K562 (cell line): ENCODE data around the gene IQUB. TPM values are rescaled to one million over a fixed set of nuclear protein-coding genes. Genes with fewer than 3 reads are reported as not detected.

Source experiments
- BCLAF1 ChIP-seq, 2 experiments: fragments of 450-650 bp in 1 of 2; IDR thresholded peaks; 2 replicates each; pipeline ENCODE4 v1.6.1; 2011 to 2017; ENCODE audit warnings: low read depth in 2 of 2, antibody characterized with exemption in 1 of 2, borderline replicate concordance in 1 of 2, low read length in 1 of 2, mild to moderate bottlenecking in 1 of 2, mixed read lengths in 1 of 2; ENCODE audit not compliant: control insufficient read depth in 1 of 2
- CEBPB ChIP-seq: fragments of 450-650 bp; IDR thresholded peaks from 2 replicates; pipeline ENCODE4 v1.6.1; 2016; ENCODE audit warnings: missing genetic modification characterization, missing compliant biosample characterization
- CHD4 ChIP-seq: fragments of 200-600 bp; sonication (generic); IDR thresholded peaks from 3 replicates; pipeline ENCODE4 v1.6.1; 2012; ENCODE audit warnings: low read depth, mild to moderate bottlenecking, mixed read lengths, low read length, inconsistent platforms; ENCODE audit not compliant: insufficient read depth, insufficient replicate concordance, poor library complexity, severe bottlenecking
- ETV1 ChIP-seq: fragments of 450-650 bp; conservative IDR thresholded peaks from 2 replicates; pipeline ENCODE4 v1.6.1; 2016; ENCODE audit warnings: missing genetic modification characterization, control low read depth, low read depth, missing compliant biosample characterization
- FOXA3 ChIP-seq, 2 experiments: fragments of 450-650 bp in 1 of 2; sonication (generic) in 1 of 2; formaldehyde crosslinking; IDR thresholded peaks in 1 of 2; conservative IDR thresholded peaks in 1 of 2; 2 replicates each; pipeline versions ENCODE4 v1.4.0 to v1.8.0; 2020 to 2022; ENCODE audit warnings: mild to moderate bottlenecking in 2 of 2, missing genetic modification reagents in 1 of 2
- FOXJ2 ChIP-seq: fragments of 200-800 bp; sonication (Bioruptor generic); IDR thresholded peaks from 2 replicates; pipeline ENCODE4 v1.6.1; 2016; ENCODE audit warnings: missing genetic modification characterization, missing compliant biosample characterization
- HMG20B ChIP-seq: fragments of 250-450 bp; sonication (Bioruptor Pico); IDR thresholded peaks from 2 replicates; pipeline ENCODE4 v1.5.0; 2021; ENCODE audit warnings: mild to moderate bottlenecking
- HSF4 ChIP-seq: fragments of 250-450 bp; sonication (Bioruptor Pico); IDR thresholded peaks from 2 replicates; pipeline ENCODE4 v2.1.2; 2022; ENCODE audit warnings: mild to moderate bottlenecking, moderate library complexity, borderline replicate concordance
- ID3 ChIP-seq, 2 experiments: fragments of 250-450 bp in 1 of 2; fragments of 450-650 bp in 1 of 2; sonication (Bioruptor Pico) in 1 of 2; IDR thresholded peaks; 2 replicates each; pipeline versions ENCODE4 v1.6.1 to v1.8.0; 2016 to 2021; ENCODE audit warnings: mild to moderate bottlenecking in 2 of 2, moderate library complexity in 2 of 2, missing compliant biosample characterization in 1 of 2, missing genetic modification characterization in 1 of 2
- KLF10 ChIP-seq: fragments of 250-450 bp; sonication (Bioruptor Pico); IDR thresholded peaks from 2 replicates; pipeline ENCODE4 v1.6.1; 2021; ENCODE audit warnings: matching md5 sums
- KLF6 ChIP-seq: fragments of 250-450 bp; sonication (Bioruptor Pico); IDR thresholded peaks from 2 replicates; pipeline ENCODE4 v1.4.0; 2020; ENCODE audit warnings: mild to moderate bottlenecking, moderate library complexity, borderline replicate concordance
- LEF1 ChIP-seq: fragments of 450-650 bp; IDR thresholded peaks from 2 replicates; pipeline ENCODE4 v1.6.1; 2016; ENCODE audit warnings: mild to moderate bottlenecking
- PML ChIP-seq: IDR thresholded peaks from 2 replicates; pipeline ENCODE4 v1.6.1; 2012; ENCODE audit warnings: low read length, inconsistent platforms
- RBBP5 ChIP-seq: fragments of 200-600 bp; sonication (generic); IDR thresholded peaks from 2 replicates; pipeline ENCODE4 v1.6.1; 2012; ENCODE audit warnings: borderline replicate concordance, mild to moderate bottlenecking, low read length, control low read depth, inconsistent platforms; ENCODE audit not compliant: insufficient read depth, poor library complexity, severe bottlenecking
- SRF ChIP-seq, 2 experiments: fragments of 250-450, 450-650 bp in 1 of 2; sonication (Bioruptor Pico) in 1 of 2; sonication (generic) in 1 of 2; formaldehyde crosslinking; IDR thresholded peaks; 2 replicates each; pipeline versions ENCODE4 v1.5.0 to v1.5.1; 2020 to 2022; ENCODE audit warnings: mild to moderate bottlenecking in 1 of 2, missing genetic modification reagents in 1 of 2
- SUPT5H ChIP-seq: fragments of 450-650 bp; IDR thresholded peaks from 2 replicates; pipeline ENCODE4 v1.6.1; 2016
- ZFP91 ChIP-seq: sonication (generic); formaldehyde crosslinking; IDR thresholded peaks from 2 replicates; pipeline ENCODE4 v1.8.0; 2022; ENCODE audit warnings: mild to moderate bottlenecking, missing genetic modification reagents
- ZNF316 ChIP-seq: fragments of 450-650 bp; IDR thresholded peaks from 2 replicates; pipeline ENCODE4 v1.6.1; 2016
- ZNF354B ChIP-seq: fragments of 250-450 bp; sonication (Bioruptor Pico); IDR thresholded peaks from 2 replicates; pipeline ENCODE4 v1.4.0; 2020
- ZNF41 ChIP-seq: fragments of 250-450 bp; sonication (Bioruptor Pico); conservative IDR thresholded peaks from 2 replicates; pipeline ENCODE4 v1.4.0; 2020; ENCODE audit warnings: mild to moderate bottlenecking
- ZNF77 ChIP-seq: fragments of 250-450 bp; sonication (Bioruptor Pico); IDR thresholded peaks from 2 replicates; pipeline ENCODE4 v1.5.0; 2020
- polyA plus RNA-seq, 8 experiments: library from polyadenylated mRNA; depleted of rRNA in 4 of 8; stranded (reverse) in 5 of 8; unstranded in 3 of 8; fragments of >200 nt; fragmentation: Nextera tagmentation in 2 of 8; fragmentation: Illumina TruSeq in 1 of 8; extraction: Ambion mirVana in 2 of 8; extraction: Trizol in 1 of 8; gene quantifications; 2 replicates each; pipeline versions ENCODE4 v1.2.1 to v1.2.3, GENCODE V29; 2011 to 2014; ENCODE audit warnings: inconsistent platforms in 1 of 8, missing spikeins in 1 of 8
- total RNA-seq, 7 experiments: library from RNA; depleted of rRNA in 6 of 7; stranded (reverse); fragments of >200 nt in 6 of 7; fragmentation: Illumina TruSeq in 2 of 7; extraction: Trizol in 2 of 7; gene quantifications; 2 replicates each; pipeline versions ENCODE4 v1.2.1 to v1.2.3, GENCODE V29; 2011 to 2021; ENCODE audit warnings: low replicate concordance in 1 of 7

IQUB gene
- total and polyA plus RNA-seq, 9 of the 15 experiments (the other 6 are each of a cell fraction or from before 2014, with no cell fraction given) = 0.62 to 2.6 (median 1.4) TPM

GRCh38 chr7:123499211-123499970, 35.0 kb downstream of the IQUB start (continued):
- peak; percentile 75; the same call in 1 of the 2 replicates for TF ChIP-seq ID3 (CRISPR knock-in tag; IDR thresholded peaks at IDR 0.05)
- peak; percentile 95 for TF ChIP-seq ID3 (tag; IDR thresholded peaks at IDR 0.05)
- TF ChIP-seq KLF6 (CRISPR knock-in tag) = peak; percentile 99
- TF ChIP-seq ETV1 (tag) = peak; percentile 72
- TF ChIP-seq FOXA3 (CRISPR knock-in tag; conservative IDR thresholded peaks at IDR 0.05 in 1 of 2, IDR thresholded peaks at IDR 0.05 in 1 of 2) = peak in 1 of 2 experiments; percentile 20; a peak in 1 of 4 replicates
- no peak for TF ChIP-seq ZNF316
- no peak for TF ChIP-seq CEBPB (tag)
- TF ChIP-seq BCLAF1 (IDR thresholded peaks at IDR 0.05; ENCODE audit: borderline replicate concordance in 1 of 2, control insufficient read depth in 1 of 2, low read depth in 2 of 2, low read length in 1 of 2) = no peak
- TF ChIP-seq SUPT5H = no peak
- TF ChIP-seq CHD4 = no peak
- TF ChIP-seq SRF (CRISPR knock-in tag; IDR thresholded peaks at IDR 0.05) = 0 out of 4 replicates have a peak, but pooled peaks of 1 of the 2 experiments have one; percentile 35
- peak; percentile 89 for TF ChIP-seq ZNF354B (CRISPR knock-in tag)
- TF ChIP-seq ZFP91 (CRISPR knock-in tag) = no peak
- peak; percentile 96 for TF ChIP-seq HSF4 (CRISPR knock-in tag)
- TF ChIP-seq LEF1 = no peak
- no peak for TF ChIP-seq ZNF77
- TF ChIP-seq PML = no peak
- no peak for TF ChIP-seq FOXJ2 (tag)
- peak; percentile 96 for TF ChIP-seq ZNF41 (CRISPR knock-in tag)
- no peak for TF ChIP-seq RBBP5
- 0 out of 2 replicates have a peak, but pooled peaks have one; percentile 70 for TF ChIP-seq HMG20B (CRISPR knock-in tag)
- 0 out of 2 replicates have a peak, but pooled peaks have one; percentile 61 for TF ChIP-seq KLF10
